Glutamatergic neuron (in vitro differentiated cells): Measurements from ENCODE around the gene FFAR2. TPM values are rescaled to one million over a fixed set of nuclear protein-coding genes. Genes with fewer than 3 reads are reported as not detected.
"Not testable (repeated sequence)": the region's sequence is repeated elsewhere in the genome, so short reads cannot be mapped to it uniquely, and the experiment has no call there.

Experiments
- DNase-seq: peaks from one replicate; pipeline ENCODE4 v3.0.0; 2022
- H3K27ac Mint-ChIP-seq: one replicate; pipeline ENCODE4 v1.8.0; 2020; ENCODE audit warnings: mild to moderate bottlenecking, mixed read lengths, inconsistent platforms; ENCODE audit not compliant: unreplicated experiment
- H3K27me3 Mint-ChIP-seq: one replicate; pipeline ENCODE4 v1.8.0; 2020; ENCODE audit warnings: mild to moderate bottlenecking, moderate library complexity, mixed read lengths, inconsistent platforms; ENCODE audit not compliant: unreplicated experiment
- H3K36me3 Mint-ChIP-seq: one replicate; pipeline ENCODE4 v1.8.0; 2020; ENCODE audit warnings: mild to moderate bottlenecking, mixed read lengths, inconsistent platforms; ENCODE audit not compliant: unreplicated experiment
- H3K4me1 Mint-ChIP-seq: one replicate; pipeline ENCODE4 v1.8.0; 2020; ENCODE audit warnings: mild to moderate bottlenecking, low read depth, mixed read lengths, inconsistent platforms; ENCODE audit not compliant: unreplicated experiment
- H3K4me3 Mint-ChIP-seq: one replicate; pipeline ENCODE4 v1.8.0; 2020; ENCODE audit warnings: mild to moderate bottlenecking, mixed read lengths, inconsistent platforms; ENCODE audit not compliant: unreplicated experiment
- H3K9me3 Mint-ChIP-seq: one replicate; pipeline ENCODE4 v1.8.0; 2020; ENCODE audit warnings: mild to moderate bottlenecking, moderate library complexity, mixed read lengths, inconsistent platforms; ENCODE audit not compliant: unreplicated experiment
- CTCF ChIP-seq: fragments of 200-600 bp; sonication (generic); IDR thresholded peaks from one replicate; pipeline ENCODE4 v1.5.0; 2021; ENCODE audit not compliant: partially characterized antibody, unreplicated experiment
- long read RNA-seq: library from polyadenylated mRNA; unstranded; transcript quantifications from one replicate; pipeline ENCODE4 v2.0.0, GENCODE V29; 2020; ENCODE audit not compliant: unreplicated experiment
- total RNA-seq: library from RNA; stranded (reverse); fragmentation: NEBNext Ultra II Directional; extraction: Animal tissue kit (Norgen Biotek cat#: 25700); gene quantifications from one replicate; pipeline ENCODE4 v1.2.1, GENCODE V29; 2021; ENCODE audit not compliant: unreplicated experiment

FFAR2 gene
- total RNA-seq, result not detected
- long read RNA-seq, result 0 reads

- no peak for TF ChIP-seq CTCF
- Mint-ChIP-seq H3K36me3 (no peaks in the 10 kb centered on the region), H3K27me3 (peaks cover 11% of the 10 kb centered on the region), H3K4me1 (no peaks in the 10 kb centered on the region), H3K4me3 (no peak within 1 kb of the TSS), H3K27ac (no peak within 1 kb of the TSS), H3K9me3 (peaks cover 4% of the 10 kb centered on the region)
- no peak for DNase-seq
Observed at GRCh38 chr19:35447606-35448469, at the start of gene FFAR2. TSS of gene FFAR2 (plus strand) at chr19:35448257. CDS start at chr19:35449715, 1,458 bp downstream.

- DNase-seq, result no peak
- TF ChIP-seq CTCF, result no peak
- no peaks in the 10 kb centered on the region for H3K36me3 Mint-ChIP-seq
- no peak overlapping the region for H3K4me3 Mint-ChIP-seq
- no peak overlapping the region for H3K27ac Mint-ChIP-seq
- H3K27me3 Mint-ChIP-seq, result peaks cover 3% of the 10 kb centered on the region
- H3K9me3 Mint-ChIP-seq, result peaks cover 1% of the 10 kb centered on the region
- peaks cover 3% of the 10 kb centered on the region for H3K4me1 Mint-ChIP-seq
Observed at GRCh38 chr19:35398570-35398969, 49.5 kb upstream of the FFAR2 start.

GRCh38 chr19:35399231-35399630, 48.8 kb upstream of the FFAR2 start:
- H3K4me1 Mint-ChIP-seq, result peaks cover 3% of the 10 kb centered on the region
- no peak overlapping the region for H3K4me3 Mint-ChIP-seq
- TF ChIP-seq CTCF, result no peak
- H3K9me3 Mint-ChIP-seq, result peaks cover 1% of the 10 kb centered on the region
- no peak overlapping the region for H3K27ac Mint-ChIP-seq
- H3K27me3 Mint-ChIP-seq, result peaks cover 3% of the 10 kb centered on the region
- no peak for DNase-seq
- no peaks in the 10 kb centered on the region for H3K36me3 Mint-ChIP-seq

- Mint-ChIP-seq H3K4me3 (no peak overlapping the region), H3K36me3 (no peaks in the 10 kb centered on the region), H3K4me1 (peaks cover 3% of the 10 kb centered on the region), H3K27ac (no peak overlapping the region), H3K9me3 (peaks cover 1% of the 10 kb centered on the region), H3K27me3 (peaks cover 6% of the 10 kb centered on the region)
- no peak for DNase-seq
- TF ChIP-seq CTCF, result no peak
Observed at GRCh38 chr19:35399948-35400772, 47.9 kb upstream of the FFAR2 start.

GRCh38 chr19:35400773-35401100, 47.3 kb upstream of the FFAR2 start:
- TF ChIP-seq CTCF, result no peak
- no peak for DNase-seq
- Mint-ChIP-seq H3K4me1 (peaks cover 3% of the 10 kb centered on the region), H3K4me3 (no peak overlapping the region), H3K27ac (no peak overlapping the region), H3K9me3 (peaks cover 1% of the 10 kb centered on the region), H3K36me3 (no peaks in the 10 kb centered on the region), H3K27me3 (peaks cover 6% of the 10 kb centered on the region)

GRCh38 chr19:35401416-35401815, 46.6 kb upstream of the FFAR2 start:
- not testable (repeated sequence) for DNase-seq, H3K36me3 Mint-ChIP-seq, H3K27ac Mint-ChIP-seq, H3K4me3 Mint-ChIP-seq, H3K4me1 Mint-ChIP-seq, H3K27me3 Mint-ChIP-seq, H3K9me3 Mint-ChIP-seq
